ENCODE results near the gene RANBP17.
"Not testable (repeated sequence)": the region's sequence is repeated elsewhere in the genome, so short reads cannot be mapped to it uniquely, and the experiment has no call there.

The RANBP17 gene

GRCh38 chr5:171261361-171261760 lies 399.5 kb downstream of the RANBP17 start:
- no peak for DNase-seq

DNA sequence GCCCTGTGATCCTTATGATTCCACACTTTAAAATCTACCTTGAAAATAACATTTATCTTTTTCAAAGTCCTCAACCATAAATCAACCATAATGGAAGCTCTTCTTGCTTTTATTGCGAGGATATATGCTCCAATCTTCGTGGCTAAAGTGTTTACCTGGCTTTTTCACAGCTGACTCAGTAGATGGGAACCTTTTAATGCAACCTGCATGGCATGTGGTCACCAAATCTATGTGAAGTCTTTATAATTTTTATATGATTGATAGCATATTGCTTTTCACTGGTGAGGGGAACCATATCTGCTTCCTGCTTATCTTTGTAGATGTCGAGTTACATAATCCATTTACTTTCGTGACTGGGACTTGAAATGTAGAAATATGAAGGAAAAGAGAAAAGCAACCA lies 400.1 kb downstream of the RANBP17 start:
- no peak for DNase-seq

- no peak for DNase-seq
These were observed 401.4 kb downstream of the RANBP17 start for GRCh38 chr5:171263181-171263580.

- no peak for DNase-seq
These were observed 403.0 kb downstream of the RANBP17 start for GRCh38 chr5:171264843-171265242.

DNA sequence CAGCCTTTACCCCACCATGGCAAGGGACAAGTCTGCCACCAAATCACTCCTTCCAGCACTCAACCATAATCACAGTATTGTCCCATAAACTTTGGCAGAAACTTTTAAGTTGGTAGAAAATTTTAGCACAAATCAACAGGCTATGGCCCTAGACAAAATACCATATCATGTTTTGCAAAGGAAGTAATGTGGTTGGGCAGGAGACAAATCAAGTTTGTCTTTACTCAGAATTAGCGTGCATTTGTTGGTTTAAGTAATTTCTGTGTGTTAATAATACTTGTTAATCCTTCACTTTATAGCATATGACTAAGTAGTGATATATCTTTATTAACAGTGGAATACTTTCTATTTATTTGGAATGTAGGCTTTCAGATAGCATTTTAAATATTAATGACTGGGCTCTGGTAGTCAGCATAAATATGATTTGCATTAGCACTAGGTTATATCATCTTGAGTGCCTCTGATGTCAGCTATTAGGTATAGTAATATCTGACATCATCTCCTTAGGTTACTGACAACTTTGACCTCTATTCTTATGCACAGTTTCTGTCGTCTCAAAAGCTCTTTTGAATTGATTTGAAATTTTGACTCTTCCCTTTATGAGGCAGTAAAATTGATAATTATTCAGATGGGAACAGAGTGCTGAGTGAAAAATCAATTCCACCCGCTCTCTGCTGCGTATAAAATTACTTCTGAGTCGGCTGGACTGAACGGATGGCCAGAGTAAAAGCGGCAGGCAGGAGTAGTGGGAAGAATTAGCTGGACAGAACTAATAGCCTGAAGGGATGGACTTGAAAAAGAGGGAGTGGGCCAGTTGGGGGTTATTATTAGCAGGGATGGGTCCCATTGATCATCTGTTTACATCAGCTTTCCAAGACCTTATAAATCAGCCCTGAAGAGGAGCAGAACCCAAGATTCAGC lies 407.1 kb downstream of the RANBP17 start:
- DNase-seq, result no peak

DNA sequence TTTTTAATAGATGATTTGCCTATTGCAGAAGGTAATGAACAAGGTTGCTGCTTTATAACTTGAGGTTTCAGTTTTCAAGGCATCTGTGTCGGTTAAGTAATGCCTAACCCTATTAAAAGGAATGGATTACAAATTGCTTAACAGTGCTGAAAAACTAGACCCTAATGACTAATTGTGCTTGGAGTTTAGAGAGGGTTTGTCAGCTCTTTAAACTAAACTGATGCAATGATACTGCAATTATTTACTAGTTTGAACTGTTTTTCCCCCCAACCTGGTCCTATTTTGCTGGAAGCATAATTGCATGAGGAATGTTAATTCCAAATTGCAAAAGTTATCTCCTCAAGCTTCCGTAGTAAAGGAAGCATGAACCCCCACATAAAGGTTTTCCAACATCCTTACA lies 407.9 kb downstream of the RANBP17 start:
- no peak for DNase-seq

- DNase-seq, result no peak
These were observed 408.3 kb downstream of the RANBP17 start for GRCh38 chr5:171270136-171270535.

GRCh38 chr5:171271798-171272197 lies 410.0 kb downstream of the RANBP17 start:
- DNase-seq, result no peak

DNA sequence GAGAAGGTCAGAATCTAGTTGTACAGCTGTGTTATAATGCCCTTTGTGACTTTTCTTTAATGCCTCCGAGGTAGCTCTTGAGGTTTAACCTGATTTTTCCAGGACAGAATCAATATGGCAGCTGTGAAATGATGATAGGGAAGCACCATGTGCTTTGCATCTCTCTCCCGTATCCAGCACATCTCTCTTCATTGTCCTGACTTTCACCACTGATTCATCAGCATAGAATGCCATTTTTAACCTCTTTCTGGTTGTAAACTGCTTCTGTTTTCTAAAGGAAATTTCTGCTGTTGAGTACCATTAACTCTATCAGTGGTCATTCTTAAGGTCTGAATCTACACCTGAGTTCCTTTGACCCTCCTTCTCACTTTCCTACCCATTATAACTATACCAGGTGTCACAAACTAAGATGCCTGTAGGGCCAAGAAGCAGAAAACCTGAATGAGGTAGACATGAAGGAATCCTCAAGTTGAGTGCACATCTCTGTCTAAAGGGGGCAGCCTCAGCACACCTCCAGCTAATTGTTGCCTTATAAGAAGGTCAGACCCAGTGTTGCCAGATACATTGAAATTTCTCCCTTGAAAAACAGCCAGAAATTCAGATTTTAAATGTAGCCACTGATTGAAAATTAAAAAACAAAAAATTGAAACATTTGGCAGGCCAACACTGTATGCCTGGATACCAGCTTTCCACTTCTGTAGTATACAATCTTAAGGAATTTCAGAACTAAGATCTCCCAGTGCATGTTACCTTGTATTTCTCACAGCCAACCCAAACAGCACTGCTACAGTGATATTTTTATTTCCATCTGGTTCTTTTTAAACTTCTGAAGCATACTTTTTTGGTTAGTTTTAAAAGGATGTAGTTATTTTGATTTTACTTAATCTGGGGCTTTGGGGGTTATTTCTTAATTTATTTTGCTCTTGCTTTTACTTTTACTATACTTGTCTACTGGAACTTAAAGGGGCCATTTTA lies 411.5 kb downstream of the RANBP17 start:
- no peak for DNase-seq

GRCh38 chr5:171275841-171276544 lies 414.2 kb downstream of the RANBP17 start:
- DNase-seq, result no peak

DNA sequence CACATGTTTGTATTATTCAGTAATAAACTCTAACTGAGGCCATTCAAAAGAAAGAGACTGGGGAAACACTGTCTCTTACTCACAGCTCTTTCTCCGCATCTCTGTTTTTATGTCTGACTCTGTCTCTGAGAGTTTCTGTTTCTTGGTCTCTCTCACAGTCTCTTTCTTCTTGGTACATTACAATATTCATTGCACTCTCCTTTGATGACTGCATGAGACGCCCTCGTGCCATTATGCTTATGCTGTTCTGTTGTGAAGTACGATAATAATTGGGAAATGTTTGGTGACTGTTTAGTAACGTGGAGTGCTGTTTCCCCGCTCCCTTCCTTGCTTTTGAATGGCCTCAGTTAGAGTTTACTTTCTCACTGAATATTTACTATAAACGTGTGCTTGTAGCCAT lies 421.9 kb downstream of the RANBP17 start:
- DNase-seq, result no peak

DNA sequence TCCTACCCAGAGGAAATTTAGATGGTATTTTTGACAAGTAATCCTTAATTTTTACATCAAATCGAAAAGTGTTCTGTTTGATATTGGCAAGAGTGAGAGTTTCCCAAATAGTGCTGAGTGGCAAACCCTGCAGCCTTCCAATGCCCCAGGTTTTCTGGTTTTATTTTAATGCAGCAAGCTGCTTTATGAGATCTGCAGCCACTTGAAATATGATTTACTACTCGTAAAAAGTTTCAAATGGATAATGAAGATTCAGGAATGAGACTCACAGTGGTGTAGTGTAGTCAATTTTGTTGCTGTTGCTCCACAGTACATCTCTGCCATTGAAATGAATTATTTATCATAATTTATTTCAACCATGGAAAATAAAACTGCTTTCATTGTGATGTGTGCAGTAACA lies 423.6 kb downstream of the RANBP17 start:
- no peak for DNase-seq

DNA sequence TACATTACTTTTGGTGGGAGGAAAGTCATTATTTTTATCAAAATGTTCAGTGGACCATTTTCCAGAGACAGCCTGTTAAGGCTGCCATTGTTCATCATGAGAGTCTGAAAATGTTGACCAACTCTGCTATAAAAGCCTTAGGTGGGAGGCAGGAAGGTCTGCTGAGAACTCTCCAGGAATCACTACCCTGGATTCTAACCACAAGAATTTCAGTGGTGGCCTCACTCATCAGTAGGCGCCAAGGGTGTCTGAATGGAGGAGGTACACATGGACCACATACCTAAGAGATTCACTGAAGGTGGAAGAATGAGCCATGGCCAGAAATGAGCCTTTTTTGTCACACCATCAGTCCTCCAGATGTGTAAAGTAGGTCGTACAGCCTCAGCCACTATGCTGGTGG lies 426.2 kb downstream of the RANBP17 start:
- DNase-seq, result no peak

- no peak for DNase-seq
These were observed 429.6 kb downstream of the RANBP17 start for GRCh38 chr5:171291371-171291770.

- no peak for DNase-seq
These were observed 433.5 kb downstream of the RANBP17 start for GRCh38 chr5:171295299-171295698.

GRCh38 chr5:171295801-171296200 lies 434.0 kb downstream of the RANBP17 start:
- DNase-seq, result no peak

DNA sequence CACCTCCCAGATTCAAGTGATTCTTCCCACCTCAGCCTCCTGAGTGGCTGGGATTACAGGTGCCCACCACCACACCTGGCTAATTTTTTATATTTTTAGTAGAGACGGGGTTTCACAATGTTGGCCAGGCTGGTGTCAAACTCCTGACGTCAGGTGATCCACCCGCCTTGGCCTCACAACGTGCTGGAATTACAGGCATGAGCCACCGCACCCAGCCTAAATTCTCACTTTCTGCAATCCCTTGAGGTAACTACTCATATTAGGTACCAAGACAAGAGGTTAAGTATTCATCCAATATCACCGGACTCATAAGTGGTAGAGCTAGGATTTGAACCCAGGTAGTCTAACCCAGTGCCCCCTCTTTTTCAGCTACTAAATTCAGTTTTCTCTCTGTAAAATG lies 436.1 kb downstream of the RANBP17 start:
- not testable (repeated sequence) for DNase-seq

- DNase-seq, result no peak
These were observed 437.4 kb downstream of the RANBP17 start for GRCh38 chr5:171299228-171299627.

DNA sequence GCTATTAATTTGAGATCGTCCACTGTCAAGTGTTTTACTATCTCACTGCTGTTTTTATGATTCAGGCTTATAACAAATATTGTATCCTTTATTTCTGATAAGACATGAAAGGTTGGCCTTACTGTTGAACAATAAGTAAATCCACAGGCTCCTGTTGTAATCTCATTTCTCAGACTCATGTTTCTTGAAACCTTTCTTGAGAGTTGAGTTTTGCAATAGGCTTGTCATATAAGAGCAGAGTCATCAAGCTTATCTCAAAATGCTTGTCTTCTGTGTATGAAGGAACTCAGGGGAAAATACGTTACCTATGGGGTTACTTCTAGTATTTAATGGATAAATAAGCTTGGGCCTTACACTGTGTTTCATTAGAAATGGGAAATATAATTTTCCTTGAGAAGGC lies 438.0 kb downstream of the RANBP17 start:
- no peak for DNase-seq

DNA sequence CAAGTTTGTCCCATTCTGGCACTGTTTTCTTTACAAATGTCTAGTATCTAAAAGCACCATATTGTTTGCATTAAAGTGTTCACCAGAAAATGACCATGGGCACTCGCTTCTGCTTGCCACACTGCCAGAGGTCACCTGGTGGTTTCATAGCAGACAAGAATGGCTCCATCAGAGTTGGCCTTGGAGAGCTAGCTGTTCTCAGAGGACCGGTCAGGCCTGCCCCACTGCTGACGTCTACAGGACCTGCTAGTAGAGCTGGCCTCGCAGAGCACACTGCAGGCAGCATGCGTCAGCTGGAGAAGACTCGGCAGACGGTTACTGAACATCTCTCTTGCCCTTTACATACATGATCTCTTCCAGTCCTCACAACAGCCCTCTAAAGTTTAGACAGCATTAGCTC lies 438.5 kb downstream of the RANBP17 start:
- no peak for DNase-seq

DNA sequence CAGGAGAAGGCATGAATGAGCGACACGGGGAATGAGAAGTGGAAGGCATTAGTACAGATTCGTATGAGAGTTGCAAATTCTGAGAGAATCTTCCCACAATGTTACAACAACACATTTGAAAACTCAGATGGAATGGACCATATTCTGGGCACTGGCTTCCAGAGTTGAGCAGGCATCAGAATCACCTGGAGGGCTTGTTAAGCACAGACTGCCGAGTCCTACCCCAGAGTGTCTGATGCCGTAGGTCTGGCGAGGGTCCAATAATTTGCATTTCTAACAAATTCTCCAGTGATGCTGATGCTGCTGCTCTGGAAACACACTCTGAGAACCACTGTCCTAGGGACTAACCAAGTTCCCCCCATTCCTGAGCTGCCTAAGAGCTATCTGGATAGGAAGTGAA lies 444.3 kb downstream of the RANBP17 start:
- no peak for DNase-seq

DNA sequence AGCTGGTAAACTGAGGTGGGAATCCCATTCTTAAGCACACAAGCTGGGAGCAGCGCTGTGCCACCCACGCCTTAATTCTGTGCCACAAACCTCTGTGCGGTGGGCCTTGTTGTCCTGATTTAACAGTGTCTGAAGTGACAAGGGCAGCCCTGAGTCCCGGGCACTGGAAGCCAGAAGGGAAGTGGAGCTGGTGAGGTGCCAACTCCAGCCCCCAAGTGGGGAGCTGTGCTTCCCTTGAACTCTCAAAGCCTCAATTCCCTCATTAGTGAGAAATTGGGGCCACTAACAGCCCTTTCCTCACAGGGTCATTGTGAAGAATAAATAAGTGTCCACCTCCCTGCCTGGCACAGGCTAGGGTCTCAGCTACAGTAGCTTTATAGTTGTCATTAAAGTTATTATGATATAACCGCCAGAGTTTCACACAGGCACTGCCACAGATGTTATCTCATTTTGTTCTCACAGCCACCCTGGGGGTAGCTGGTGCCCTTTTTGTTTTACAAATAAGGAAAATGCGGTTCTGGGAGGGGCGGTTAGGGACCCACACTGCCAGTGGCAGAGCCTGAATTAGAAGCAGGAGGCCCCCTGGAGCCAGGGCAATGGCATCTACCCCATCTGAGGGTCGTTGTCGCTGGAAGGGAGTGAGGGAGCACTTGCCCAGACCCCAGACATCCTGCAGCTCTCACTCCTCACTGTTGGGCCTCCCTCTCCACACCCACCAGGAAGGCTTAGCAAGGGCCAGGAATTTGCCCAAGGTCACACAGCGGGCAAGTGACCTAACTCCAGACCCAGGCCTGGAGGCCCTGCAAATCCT lies 445.2 kb downstream of the RANBP17 start:
- no peak for DNase-seq
